GM12878 (cell line): ENCODE results near the gene CDX1. TPM values are rescaled to one million over a fixed set of nuclear protein-coding genes. Genes with fewer than 3 reads are reported as not detected.

Experiments
- ATAC-seq: fragments of 200-7000 bp; cut with Tn5 transposase; 3 replicates; pipeline ENCODE4 v1.9.1; 2020; ENCODE audit warnings: mild to moderate bottlenecking, moderate library complexity
- BruUV-seq: library from RNA; stranded (reverse); fragments of 400-500 nt; replicated peaks from 2 replicates; lab custom pipeline; 2021; lab: Mats Ljungman, UMichigan
- CTCF ChIA-PET: fragments of 300-600 bp; sonication (Branson Sonifier 250); formaldehyde crosslinking; extraction: SDS; loops from one replicate; lab custom pipeline; 2021; ENCODE audit warnings: inconsistent platforms; lab: Yijun Ruan, JAX
- POLR2A ChIA-PET: fragments of 350-600 bp; formaldehyde crosslinking; extraction: SDS; loops from one replicate; lab custom pipeline; 2021; ENCODE audit warnings: inconsistent platforms; lab: Charles Lee
- RAD21 ChIA-PET: fragments of 300-600 bp; sonication (Branson Sonifier 250); formaldehyde crosslinking; loops from one replicate; lab custom pipeline; 2023; ENCODE audit warnings: antibody characterized with exemption; ENCODE audit not compliant: unreplicated experiment; lab: Charles Lee
- SMC1A ChIA-PET: fragments of 300-600 bp; sonication (Branson Sonifier 250); formaldehyde crosslinking; loops from one replicate; lab custom pipeline; 2023; ENCODE audit not compliant: unreplicated experiment, uncharacterized antibody; lab: Charles Lee
- DNase-seq: peaks from one replicate; pipeline ENCODE4 v3.0.0-alpha.2; 2011; ENCODE audit warnings: low read depth, low spot score
- FAIRE-seq: peaks from 3 replicates; lab custom pipeline; 2011; peaks lifted over from hg19 to GRCh38; lab: Jason Lieb, UNC
- H2AFZ ChIP-seq: 2 replicates; pipeline ENCODE4 v1.6.0; 2011; ENCODE audit warnings: low read depth, low read length, control low read depth; ENCODE audit not compliant: control insufficient read depth
- H3K27ac ChIP-seq: 2 replicates; pipeline ENCODE4 v1.5.1; 2011; ENCODE audit warnings: control low read depth; ENCODE audit not compliant: control insufficient read depth, insufficient read depth
- H3K27me3 ChIP-seq, 2 experiments: replicated peaks in 1 of 2; 2 replicates each; pipeline versions ENCODE4 v1.6.0 to v1.6.1; 2011; ENCODE audit warnings: low read length in 1 of 2; ENCODE audit not compliant: control insufficient read depth in 2 of 2, insufficient read depth in 2 of 2
- H3K36me3 ChIP-seq, 2 experiments: 2 replicates each; pipeline ENCODE4 v1.5.1; 2011; ENCODE audit warnings: low read length in 1 of 2; ENCODE audit not compliant: control insufficient read depth in 2 of 2, insufficient read depth in 2 of 2
- H3K4me1 ChIP-seq: 2 replicates; pipeline ENCODE4 v1.6.1; 2011; ENCODE audit warnings: mild to moderate bottlenecking, low read length, moderate library complexity, mixed read lengths; ENCODE audit not compliant: control insufficient read depth, insufficient read depth
- H3K4me2 ChIP-seq: 2 replicates; pipeline ENCODE4 v1.6.0; 2011; ENCODE audit warnings: control low read depth; ENCODE audit not compliant: control insufficient read depth, insufficient read depth
- H3K4me3 ChIP-seq: fragments of 200-600 bp; sonication (generic); 2 replicates; pipeline ENCODE4 v1.5.1; 2016
- H3K79me2 ChIP-seq: 2 replicates; pipeline ENCODE4 v1.6.0; 2011; ENCODE audit warnings: low read length; ENCODE audit not compliant: control insufficient read depth, insufficient read depth
- H3K9ac ChIP-seq: 2 replicates; pipeline ENCODE4 v1.8.0; 2011; ENCODE audit warnings: low read length, control low read depth, mixed read lengths; ENCODE audit not compliant: control insufficient read depth, insufficient read depth
- H3K9me3 ChIP-seq: replicated peaks from 3 replicates; pipeline ENCODE4 v1.5.1; 2011; ENCODE audit warnings: mild to moderate bottlenecking, low read length; ENCODE audit not compliant: control insufficient read depth, insufficient read depth
- H4K20me1 ChIP-seq: 2 replicates; pipeline ENCODE4 v1.6.0; 2011; ENCODE audit not compliant: control insufficient read depth, insufficient read depth
- ATF2 ChIP-seq: IDR thresholded peaks from 2 replicates; pipeline ENCODE4 v1.6.1; 2012; ENCODE audit warnings: low read length, inconsistent platforms
- BCL3 ChIP-seq: IDR thresholded peaks from 2 replicates; pipeline ENCODE4 v1.6.1; 2011; ENCODE audit warnings: borderline replicate concordance, low read depth, mild to moderate bottlenecking, moderate library complexity, low read length; ENCODE audit not compliant: insufficient read depth, poor library complexity, severe bottlenecking
- BCLAF1 ChIP-seq: fragments of 450-650 bp; IDR thresholded peaks from 2 replicates; pipeline ENCODE4 v1.6.1; 2017; ENCODE audit warnings: antibody characterized with exemption, mild to moderate bottlenecking, moderate library complexity
- JUNB ChIP-seq: IDR thresholded peaks from 2 replicates; pipeline ENCODE4 v1.6.1; 2016; ENCODE audit warnings: antibody characterized with exemption, mild to moderate bottlenecking
- KDM1A ChIP-seq: fragments of 200-600 bp; sonication (generic); IDR thresholded peaks from 2 replicates; pipeline ENCODE4 v1.6.1; 2016; ENCODE audit warnings: borderline replicate concordance
- NKRF ChIP-seq: fragments of 450-650 bp; conservative IDR thresholded peaks from 2 replicates; pipeline ENCODE4 v1.6.1; 2017; ENCODE audit warnings: mild to moderate bottlenecking, moderate library complexity
- NRF1 ChIP-seq: conservative IDR thresholded peaks from 2 replicates; pipeline ENCODE4 v1.6.1; 2011; ENCODE audit warnings: mild to moderate bottlenecking, low read depth, low read length, improper control_type of control experiment
- PAX8 ChIP-seq: fragments of 450-650 bp; IDR thresholded peaks from 2 replicates; pipeline ENCODE4 v1.6.1; 2017; ENCODE audit warnings: mild to moderate bottlenecking, moderate library complexity
- SIN3A ChIP-seq: IDR thresholded peaks from 2 replicates; pipeline ENCODE4 v1.6.1; 2012; ENCODE audit warnings: low read depth, low read length, improper control_type of control experiment
- WGBS: methylation state at CpG from one replicate; pipeline ENCODE4 v1.1.6; 2016; ENCODE audit warnings: low lambda C conversion rate; ENCODE audit not compliant: insufficient replicate concordance, insufficient coverage; ENCODE audit errors: missing lambda C conversion rate; 5-methylcytosine and 5-hydroxymethylcytosine counted together
- in situ Hi-C: fragments of 300-500 bp; cut with MboI; formaldehyde crosslinking; loops from 9 replicates; pipeline ENCODE4 v1.14.3; 2018; ENCODE audit warnings: mixed read lengths
- intact Hi-C: fragments of 100-400 bp; cut with micrococcal nuclease; formaldehyde crosslinking; loops from one replicate; pipeline ENCODE4 v1.14.2; 2022; ENCODE audit not compliant: unreplicated experiment
- polyA plus RNA-seq, 11 experiments: library from polyadenylated mRNA; depleted of rRNA in 4 of 11; unstranded in 6 of 11; stranded (reverse) in 5 of 11; fragments of >200 nt; fragmentation: Nextera tagmentation in 4 of 11; fragmentation: Illumina TruSeq in 1 of 11; extraction: Ambion mirVana in 4 of 11; extraction: Trizol in 1 of 11; gene quantifications; 1 replicate in 1 of 11; 2 replicates in 10 of 11; pipeline versions ENCODE4 v1.2.1 to v1.2.3, GENCODE V29; 2011 to 2016; ENCODE audit warnings: inconsistent platforms in 2 of 11, missing spikeins in 2 of 11, low read depth in 1 of 11
- total RNA-seq, 4 experiments: library from RNA; depleted of rRNA in 3 of 4; stranded (reverse); fragments of >200 nt in 3 of 4; fragmentation: Illumina TruSeq in 1 of 4; extraction: Trizol in 1 of 4; gene quantifications; 2 replicates each; pipeline versions ENCODE4 v1.2.1 to v1.2.3, GENCODE V29; 2013 to 2021

The CDX1 gene
- total and polyA plus RNA-seq, 10 of the 15 experiments (the other 5 are each of a cell fraction or from before 2014, with no cell fraction given): not detected

GRCh38 chr5:150217038-150217437 is 50.5 kb downstream of the CDX1 start:
- FAIRE-seq: no peak
- WGBS: 0% methylated on average over 2 of the region's 2 CpGs
- Histone ChIP-seq H3K79me2 (no peaks in the 10 kb centered on the region), H3K4me3 (no peak overlapping the region), H3K4me2 (no peak overlapping the region), H4K20me1 (no peaks in the 10 kb centered on the region), H3K36me3 (no peaks in the 10 kb centered on the region), H3K27ac (no peak overlapping the region), H3K27me3 (peaks cover 2 to 4% of the 10 kb centered on the region in 2 experiments; a peak in 3 of 4 replicates), H3K9ac (no peak overlapping the region), H3K4me1 (no peaks in the 10 kb centered on the region), H3K9me3 (no peaks in the 10 kb centered on the region), H2AFZ (no peak overlapping the region)
- TF ChIP-seq KDM1A (no peak), JUNB (no peak), BCLAF1 (no peak), SIN3A (no peak), ATF2 (no peak), NRF1 (no peak), PAX8 (no peak), BCL3 (no peak), NKRF (no peak)
- RAD21 ChIA-PET: interaction anchor here (2.3 kb wide), 1 partner anchor 87 kb away, joined by 9 read pairs; no protein-coding TSS in a partner anchor
- in situ Hi-C loops: no loop called here
- no peak for DNase-seq
- BruUV-seq: no TSS peak
- intact Hi-C loops: loop anchor here (5.0 to 10.0 kb wide), 2 partner anchors 180 to 582 kb away; no protein-coding TSS in a partner anchor
- SMC1A ChIA-PET: interaction anchor here (0.7 to 1.5 kb wide), 2 partner anchors 63 to 86 kb away, joined by 3 to 4 read pairs; no protein-coding TSS in a partner anchor
- ATAC-seq: no peak
- CTCF ChIA-PET: interaction anchor here (1.1 to 4.7 kb wide), 7 partner anchors 8 to 134 kb away, joined by 3 to 30 read pairs (median 12); no protein-coding TSS in a partner anchor
- POLR2A ChIA-PET: no interaction called here
